Ishikawa (cell line): ENCODE measurements around the gene ARID1B.

Experiments
- CEBPB ChIP-seq: IDR thresholded peaks from 2 replicates; pipeline ENCODE4 v1.6.1; 2012
- CREB1 ChIP-seq: IDR thresholded peaks from 2 replicates; pipeline ENCODE4 v1.6.1; 2012; ENCODE audit warnings: low read depth
- EGR1 ChIP-seq: IDR thresholded peaks from 2 replicates; pipeline ENCODE4 v1.6.1; 2012
- EP300 ChIP-seq: IDR thresholded peaks from 2 replicates; pipeline ENCODE4 v1.6.1; 2012; ENCODE audit warnings: borderline replicate concordance
- FOXM1 ChIP-seq: IDR thresholded peaks from 2 replicates; pipeline ENCODE4 v1.6.1; 2012; ENCODE audit warnings: low read depth, borderline replicate concordance
- NFIC ChIP-seq: IDR thresholded peaks from 2 replicates; pipeline ENCODE4 v1.6.1; 2012
- RAD21 ChIP-seq: IDR thresholded peaks from 2 replicates; pipeline ENCODE4 v1.6.1; 2012; ENCODE audit warnings: low read depth
- TAF1 ChIP-seq: IDR thresholded peaks from 2 replicates; pipeline ENCODE4 v1.6.1; 2012; ENCODE audit warnings: low read depth, mild to moderate bottlenecking
- TCF12 ChIP-seq: IDR thresholded peaks from 2 replicates; pipeline ENCODE4 v1.6.1; 2012; ENCODE audit warnings: low read depth
- TEAD4 ChIP-seq: IDR thresholded peaks from 2 replicates; pipeline ENCODE4 v1.6.1; 2012
- YY1 ChIP-seq: IDR thresholded peaks from 2 replicates; pipeline ENCODE4 v1.6.1; 2012; ENCODE audit warnings: low read depth
- ZBTB7A ChIP-seq: IDR thresholded peaks from 2 replicates; pipeline ENCODE4 v1.6.1; 2012; ENCODE audit warnings: low read depth
- TF ChIP-seq, protein P1 (sequence below): IDR thresholded peaks from 2 replicates; pipeline ENCODE4 v1.6.1; 2012
- TF ChIP-seq, protein P2 (sequence below): IDR thresholded peaks from 2 replicates; pipeline ENCODE4 v1.6.1; 2012
- TF ChIP-seq, protein P3 (sequence below): IDR thresholded peaks from 2 replicates; pipeline ENCODE4 v1.6.1; 2012; ENCODE audit warnings: low read depth, mild to moderate bottlenecking

The ARID1B gene

DNA sequence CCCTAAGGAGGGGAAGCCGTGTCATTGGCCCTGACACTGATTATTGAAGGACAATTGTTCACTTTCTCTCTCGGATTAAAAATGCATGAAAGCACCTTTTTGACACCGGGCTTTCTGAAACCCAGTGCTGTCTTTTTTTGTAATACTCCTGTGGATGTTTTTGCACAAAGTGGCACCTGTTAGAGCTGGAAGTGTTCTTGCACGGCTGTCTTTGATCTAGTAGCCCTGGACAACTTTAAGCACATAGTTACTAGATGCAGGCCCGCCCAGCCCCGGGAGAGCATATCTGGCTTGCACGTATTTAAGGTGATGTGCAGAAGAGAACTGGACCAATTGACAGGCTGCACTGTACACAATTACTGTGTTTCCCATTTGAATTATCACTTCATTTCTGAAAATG is 72.6 kb downstream of the ARID1B start:
- TF ChIP-seq, protein P1, sequence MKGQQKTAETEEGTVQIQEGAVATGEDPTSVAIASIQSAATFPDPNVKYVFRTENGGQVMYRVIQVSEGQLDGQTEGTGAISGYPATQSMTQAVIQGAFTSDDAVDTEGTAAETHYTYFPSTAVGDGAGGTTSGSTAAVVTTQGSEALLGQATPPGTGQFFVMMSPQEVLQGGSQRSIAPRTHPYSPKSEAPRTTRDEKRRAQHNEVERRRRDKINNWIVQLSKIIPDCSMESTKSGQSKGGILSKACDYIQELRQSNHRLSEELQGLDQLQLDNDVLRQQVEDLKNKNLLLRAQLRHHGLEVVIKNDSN = no peak
- TF ChIP-seq CREB1 (no peak), TAF1 (no peak), EP300 (no peak), TCF12 (no peak), EGR1 (no peak), YY1 (no peak), FOXM1 (no peak), NFIC (no peak), TEAD4 (no peak), CEBPB (no peak), ZBTB7A (no peak), RAD21 (no peak)
- TF ChIP-seq, protein P2, sequence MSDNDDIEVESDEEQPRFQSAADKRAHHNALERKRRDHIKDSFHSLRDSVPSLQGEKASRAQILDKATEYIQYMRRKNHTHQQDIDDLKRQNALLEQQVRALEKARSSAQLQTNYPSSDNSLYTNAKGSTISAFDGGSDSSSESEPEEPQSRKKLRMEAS = no peak
- TF ChIP-seq, protein P3, sequence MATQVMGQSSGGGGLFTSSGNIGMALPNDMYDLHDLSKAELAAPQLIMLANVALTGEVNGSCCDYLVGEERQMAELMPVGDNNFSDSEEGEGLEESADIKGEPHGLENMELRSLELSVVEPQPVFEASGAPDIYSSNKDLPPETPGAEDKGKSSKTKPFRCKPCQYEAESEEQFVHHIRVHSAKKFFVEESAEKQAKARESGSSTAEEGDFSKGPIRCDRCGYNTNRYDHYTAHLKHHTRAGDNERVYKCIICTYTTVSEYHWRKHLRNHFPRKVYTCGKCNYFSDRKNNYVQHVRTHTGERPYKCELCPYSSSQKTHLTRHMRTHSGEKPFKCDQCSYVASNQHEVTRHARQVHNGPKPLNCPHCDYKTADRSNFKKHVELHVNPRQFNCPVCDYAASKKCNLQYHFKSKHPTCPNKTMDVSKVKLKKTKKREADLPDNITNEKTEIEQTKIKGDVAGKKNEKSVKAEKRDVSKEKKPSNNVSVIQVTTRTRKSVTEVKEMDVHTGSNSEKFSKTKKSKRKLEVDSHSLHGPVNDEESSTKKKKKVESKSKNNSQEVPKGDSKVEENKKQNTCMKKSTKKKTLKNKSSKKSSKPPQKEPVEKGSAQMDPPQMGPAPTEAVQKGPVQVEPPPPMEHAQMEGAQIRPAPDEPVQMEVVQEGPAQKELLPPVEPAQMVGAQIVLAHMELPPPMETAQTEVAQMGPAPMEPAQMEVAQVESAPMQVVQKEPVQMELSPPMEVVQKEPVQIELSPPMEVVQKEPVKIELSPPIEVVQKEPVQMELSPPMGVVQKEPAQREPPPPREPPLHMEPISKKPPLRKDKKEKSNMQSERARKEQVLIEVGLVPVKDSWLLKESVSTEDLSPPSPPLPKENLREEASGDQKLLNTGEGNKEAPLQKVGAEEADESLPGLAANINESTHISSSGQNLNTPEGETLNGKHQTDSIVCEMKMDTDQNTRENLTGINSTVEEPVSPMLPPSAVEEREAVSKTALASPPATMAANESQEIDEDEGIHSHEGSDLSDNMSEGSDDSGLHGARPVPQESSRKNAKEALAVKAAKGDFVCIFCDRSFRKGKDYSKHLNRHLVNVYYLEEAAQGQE = no peak

DNA sequence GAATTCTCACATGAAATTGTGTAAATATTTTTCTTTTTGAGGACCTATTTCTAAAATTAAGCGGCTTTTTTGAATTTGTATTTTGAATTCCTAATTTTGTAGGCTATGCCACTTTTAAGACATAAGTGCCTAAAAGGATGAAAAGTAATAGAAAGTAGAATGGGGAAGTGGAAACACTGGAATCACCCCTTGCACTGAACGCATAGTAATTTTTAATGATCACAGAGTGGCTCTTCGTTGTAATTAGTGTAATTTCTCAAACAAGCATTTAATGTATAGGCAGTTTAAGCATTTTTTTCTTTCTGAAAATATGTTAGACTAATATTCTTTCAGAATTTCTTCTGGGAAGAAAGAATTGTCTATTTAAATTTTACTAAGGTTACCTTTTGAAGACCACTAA is 73.2 kb downstream of the ARID1B start:
- no peak for TF ChIP-seq FOXM1
- TF ChIP-seq, protein P1 = no peak

DNA sequence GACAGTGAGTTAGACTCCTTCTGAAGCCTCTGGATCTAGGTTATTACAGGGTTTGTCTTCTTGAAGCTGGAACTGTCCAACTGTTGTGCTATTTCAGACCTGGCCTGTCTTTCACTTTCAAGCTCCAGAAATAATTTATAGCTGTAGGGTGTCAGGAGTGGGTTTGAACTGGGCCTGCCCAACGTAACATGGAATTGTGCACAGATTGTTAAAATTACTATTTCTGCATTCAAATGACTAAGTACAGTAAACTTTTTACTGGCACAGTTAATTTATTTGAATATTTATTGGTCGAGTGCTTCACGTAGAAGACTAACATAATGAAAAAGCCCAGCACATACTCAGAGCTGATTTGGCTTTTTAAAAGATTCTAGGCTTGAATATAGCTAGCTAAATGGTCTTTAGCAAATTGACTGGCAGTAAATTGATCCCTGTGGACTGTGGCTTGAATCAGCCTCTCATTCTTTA is 74.3 kb downstream of the ARID1B start:
- TF ChIP-seq TCF12 = no peak
- TF ChIP-seq, protein P2 = no peak
- TF ChIP-seq, protein P3 = no peak
- TF ChIP-seq EP300 = no peak
- TF ChIP-seq YY1 = no peak
- no peak for TF ChIP-seq EGR1
- no peak for TF ChIP-seq FOXM1
- TF ChIP-seq NFIC = no peak
- no peak for TF ChIP-seq ZBTB7A
- TF ChIP-seq CEBPB = no peak
- no peak for TF ChIP-seq CREB1
- TF ChIP-seq TEAD4 = no peak
- TF ChIP-seq, protein P1 = no peak
- no peak for TF ChIP-seq TAF1

DNA sequence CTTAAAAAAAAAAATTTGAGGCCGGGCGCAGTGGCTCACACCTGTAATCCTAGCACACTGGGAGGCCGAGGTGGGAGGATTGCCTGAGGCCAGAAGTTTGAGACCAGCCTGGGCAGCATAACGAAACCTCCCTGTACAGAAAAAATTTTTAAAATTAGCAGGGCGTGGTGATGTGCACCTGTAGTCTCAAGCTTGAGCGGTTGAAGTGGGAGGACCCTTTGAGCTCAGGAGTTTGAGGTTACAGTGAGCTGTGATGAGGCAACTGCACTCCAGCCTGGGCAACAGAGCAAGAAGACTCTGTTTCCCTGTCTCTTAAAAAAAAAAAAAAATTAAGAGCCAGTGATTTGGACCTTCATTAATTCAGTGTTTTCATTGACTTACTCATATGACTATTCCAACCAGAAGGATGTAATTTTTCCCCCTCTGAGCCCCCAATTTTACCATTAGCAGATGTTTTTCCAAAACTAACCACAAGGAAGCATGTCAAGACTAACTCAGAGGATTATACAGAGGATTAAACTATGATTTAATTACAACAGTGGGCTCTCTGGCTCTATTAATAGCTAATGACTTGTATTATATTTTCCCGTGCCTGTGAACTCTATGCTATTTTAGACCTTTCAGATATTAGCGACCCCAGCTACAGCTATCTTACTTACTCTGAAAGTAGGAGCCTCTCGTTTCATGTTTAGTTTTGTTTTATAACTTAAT is 75.1 kb downstream of the ARID1B start:
- TF ChIP-seq YY1 = no peak

DNA sequence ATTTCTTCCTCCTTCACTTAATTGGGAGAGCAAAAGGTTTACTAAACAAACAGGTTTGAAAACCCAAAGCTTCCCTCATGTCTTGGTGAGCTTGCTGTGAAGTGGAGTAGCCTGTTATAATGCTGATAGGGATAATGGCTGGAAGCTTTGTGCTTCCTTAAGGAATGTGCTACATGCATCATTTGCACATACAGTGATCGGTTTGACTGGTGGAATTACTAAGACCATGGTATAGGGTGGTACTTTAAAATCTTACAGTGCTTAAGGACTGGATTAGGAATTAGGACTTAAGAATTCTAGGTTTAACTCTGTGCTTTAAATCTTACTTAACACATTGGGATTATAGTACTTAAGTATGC is 75.7 kb downstream of the ARID1B start:
- TF ChIP-seq TAF1 (no peak), EGR1 (no peak), ZBTB7A (no peak), CREB1 (no peak), TEAD4 (no peak), CEBPB (no peak), RAD21 (no peak), NFIC (no peak), EP300 (no peak), TCF12 (no peak), YY1 (no peak), FOXM1 (no peak)
- TF ChIP-seq, protein P3 = no peak
- TF ChIP-seq, protein P1 = no peak
- TF ChIP-seq, protein P2 = no peak
